Measurements from ENCODE around the gene PLEKHA4. TPM values are rescaled to one million over a fixed set of nuclear protein-coding genes. Genes with fewer than 3 reads are reported as not detected.
"Not testable (repeated sequence)": the region's sequence is repeated elsewhere in the genome, so short reads cannot be mapped to it uniquely, and the experiment has no call there.

PLEKHA4 gene
- total RNA-seq, 2 experiments from 2014 or later, result 7.0 to 10.9 TPM

GRCh38 chr19:48903788-48904187 lies 35.4 kb upstream of the PLEKHA4 start:
- Mint-ChIP-seq H3K4me1 (peaks cover 25% of the 10 kb centered on the region), H3K36me3 (ENCODE audit: low read depth) (peaks cover 53% of the 10 kb centered on the region)
- DNase-seq; H3K9me3 Mint-ChIP-seq (ENCODE audit: low read depth); H3K4me3 Mint-ChIP-seq; H3K27me3 Mint-ChIP-seq; H3K27ac Mint-ChIP-seq; ATAC-seq; POLR2A ChIA-PET; CTCF ChIA-PET: not testable (repeated sequence)
- intact Hi-C loops (cut with DNase I, micrococcal nuclease), result loop anchor here in 1 of 2 experiments (5.0 kb wide), 1 partner anchor 974 kb away; the partner anchor contains the start of genes AKT1S1 and TBC1D17

GRCh38 chr19:48902291-48902690 lies 33.9 kb upstream of the PLEKHA4 start:
- not testable (repeated sequence) for H3K27ac Mint-ChIP-seq; H3K9me3 Mint-ChIP-seq (ENCODE audit: low read depth); ATAC-seq; DNase-seq; H3K27me3 Mint-ChIP-seq
- peak overlapping the region; percentile 2 for H3K4me3 Mint-ChIP-seq
- intact Hi-C loops (cut with DNase I, micrococcal nuclease), result loop anchor here in 1 of 2 experiments (5.0 kb wide), 1 partner anchor 975 kb away; the partner anchor contains the start of genes AKT1S1 and TBC1D17
- ChIA-PET POLR2A (interaction anchor here (1.4 kb wide), 1 partner anchor 30 kb away, joined by 4 read pairs; the partner anchor contains the start of gene PPP1R15A), CTCF (interaction anchor here (0.5 to 1.4 kb wide), 2 partner anchors 36 to 69 kb away, joined by 3 read pairs; no protein-coding TSS in a partner anchor)
- peaks cover 41% of the 10 kb centered on the region for H3K36me3 Mint-ChIP-seq (ENCODE audit: low read depth)
- H3K4me1 Mint-ChIP-seq, result peaks cover 25% of the 10 kb centered on the region

GRCh38 chr19:48900477-48901406 lies 32.3 kb upstream of the PLEKHA4 start:
- Mint-ChIP-seq H3K27me3 (peaks cover 2% of the 10 kb centered on the region), H3K9me3 (ENCODE audit: low read depth) (no peaks in the 10 kb centered on the region), H3K4me3 (peak overlapping the region; percentile 99), H3K4me1 (peaks cover 33% of the 10 kb centered on the region), H3K36me3 (ENCODE audit: low read depth) (peaks cover 33% of the 10 kb centered on the region), H3K27ac (peak overlapping the region; percentile 98)
- DNase-seq, result peak; percentile 29
- POLR2A ChIA-PET, result interaction anchor here (0.6 to 2.0 kb wide), 13 partner anchors 24 to 660 kb away, joined by 3 to 7 read pairs (median 4); partner anchors contain the start of genes BAX, BCAT2, GYS1 and PPP1R15A
- CTCF ChIA-PET, result interaction anchor here (0.5 to 2.6 kb wide), 10 partner anchors 15 to 197 kb away, joined by 3 to 12 read pairs (median 5); partner anchors contain the start of genes GYS1, IZUMO1, PPP1R15A and RUVBL2
- no peak for ATAC-seq
- intact Hi-C loops (cut with DNase I, micrococcal nuclease), result loop anchor here (1.0 to 5.0 kb wide), 13 partner anchors 25 to 977 kb away; partner anchors contain the start of genes FTL (in 2 of the 2), AKT1S1 (in 1 of the 2), BAX (in 1 of the 2) and CYTH2 (in 1 of the 2)

GRCh38 chr19:48899781-48900476 lies 31.5 kb upstream of the PLEKHA4 start, which contains the start of gene NUCB1:
Gene NUCB1, plus strand, starts transcription at chr19:48900312. Its CDS starts 485 bp downstream, at chr19:48900797.
- Mint-ChIP-seq H3K9me3 (ENCODE audit: low read depth) (no peaks in the 10 kb centered on the region), H3K4me3 (peak within 1 kb of the TSS; percentile 99), H3K4me1 (peaks cover 34% of the 10 kb centered on the region), H3K36me3 (ENCODE audit: low read depth) (peaks cover 26% of the 10 kb centered on the region), H3K27me3 (peaks cover 5% of the 10 kb centered on the region), H3K27ac (peak within 1 kb of the TSS; percentile 98)
- ChIA-PET POLR2A (interaction anchor here (0.6 to 2.0 kb wide), 12 partner anchors 12 to 406 kb away, joined by 3 to 7 read pairs (median 4); partner anchors contain the start of genes BAX, BCAT2, GYS1 and PPP1R15A), CTCF (interaction anchor here (0.5 to 2.6 kb wide), 7 partner anchors 14 to 198 kb away, joined by 3 to 12 read pairs (median 5); partner anchors contain the start of genes IZUMO1 and PPP1R15A)
- intact Hi-C loops (cut with DNase I, micrococcal nuclease), result loop anchor here (1.0 to 5.0 kb wide), 13 partner anchors 25 to 977 kb away; partner anchors contain the start of genes FTL (in 2 of the 2), AKT1S1 (in 1 of the 2), BAX (in 1 of the 2) and CYTH2 (in 1 of the 2)
- ATAC-seq (peak; percentile 95), DNase-seq (peak; percentile 100)

- peaks cover 34% of the 10 kb centered on the region for H3K4me1 Mint-ChIP-seq
- DNase-seq; H3K27me3 Mint-ChIP-seq; intact Hi-C loops (cut with DNase I, micrococcal nuclease); H3K9me3 Mint-ChIP-seq (ENCODE audit: low read depth); ATAC-seq: not testable (repeated sequence)
- CTCF ChIA-PET, result interaction anchor here (1.0 to 2.6 kb wide), 5 partner anchors 14 to 199 kb away, joined by 3 to 12 read pairs (median 6); partner anchors contain the start of gene PPP1R15A
- POLR2A ChIA-PET, result interaction anchor here (0.6 to 2.0 kb wide), 6 partner anchors 12 to 96 kb away, joined by 3 to 7 read pairs (median 4); partner anchors contain the start of genes GYS1 and RUVBL2
- H3K4me3 Mint-ChIP-seq, result peak overlapping the region; percentile 99
- H3K36me3 Mint-ChIP-seq (ENCODE audit: low read depth), result peaks cover 20% of the 10 kb centered on the region
- peak overlapping the region; percentile 89 for H3K27ac Mint-ChIP-seq
Observed at GRCh38 chr19:48899386-48899749, 31.0 kb upstream of the PLEKHA4 start.

- DNase-seq, result no peak
- Mint-ChIP-seq H3K27ac (no peak overlapping the region), H3K27me3 (peaks cover 11% of the 10 kb centered on the region), H3K4me3 (no peak overlapping the region), H3K4me1 (peaks cover 30% of the 10 kb centered on the region), H3K9me3 (ENCODE audit: low read depth) (no peaks in the 10 kb centered on the region), H3K36me3 (ENCODE audit: low read depth) (peaks cover 11% of the 10 kb centered on the region)
- intact Hi-C loops (cut with DNase I, micrococcal nuclease), result no loop called here
- ChIA-PET POLR2A (no interaction called here), CTCF (no interaction called here)
- ATAC-seq, result no peak
Observed at GRCh38 chr19:48897181-48897580, 28.8 kb upstream of the PLEKHA4 start.

- ChIA-PET POLR2A (interaction anchor here (1.2 kb wide), 1 partner anchor 23 kb away, joined by 4 read pairs; no protein-coding TSS in a partner anchor), CTCF (interaction anchor here (0.5 to 1.2 kb wide), 4 partner anchors 17 to 412 kb away, joined by 3 to 5 read pairs (median 3); partner anchors contain the start of gene RUVBL2)
- intact Hi-C loops (cut with DNase I, micrococcal nuclease), result no loop called here
- Mint-ChIP-seq H3K36me3 (ENCODE audit: low read depth) (peaks cover 7% of the 10 kb centered on the region), H3K9me3 (ENCODE audit: low read depth) (no peaks in the 10 kb centered on the region), H3K4me3 (peak overlapping the region; percentile 49), H3K27ac (no peak overlapping the region), H3K4me1 (peaks cover 27% of the 10 kb centered on the region), H3K27me3 (peaks cover 15% of the 10 kb centered on the region)
- DNase-seq, result peak; percentile 78
- peak; percentile 43 for ATAC-seq
Observed at GRCh38 chr19:48896191-48896720, 27.8 kb upstream of the PLEKHA4 start.

- CTCF ChIA-PET, result interaction anchor here (0.6 to 1.3 kb wide), 3 partner anchors 9 to 98 kb away, joined by 3 to 4 read pairs (median 3); partner anchors contain the start of gene RUVBL2
- no peak overlapping the region for H3K27ac Mint-ChIP-seq
- DNase-seq (no peak), ATAC-seq (no peak)
- H3K4me1 Mint-ChIP-seq, result peaks cover 22% of the 10 kb centered on the region
- peaks cover 1% of the 10 kb centered on the region for H3K36me3 Mint-ChIP-seq (ENCODE audit: low read depth)
- intact Hi-C loops (cut with DNase I, micrococcal nuclease), result no loop called here
- POLR2A ChIA-PET, result interaction anchor here (0.6 kb wide), 1 partner anchor 9 kb away, joined by 4 read pairs; no protein-coding TSS in a partner anchor
- H3K27me3 Mint-ChIP-seq, result peaks cover 15% of the 10 kb centered on the region
- H3K9me3 Mint-ChIP-seq (ENCODE audit: low read depth), result no peaks in the 10 kb centered on the region
- H3K4me3 Mint-ChIP-seq, result peak overlapping the region; percentile 49
Observed at GRCh38 chr19:48895226-48895625, 26.8 kb upstream of the PLEKHA4 start.

GRCh38 chr19:48890551-48890950 lies 22.1 kb upstream of the PLEKHA4 start:
- no peak for DNase-seq
- ChIA-PET CTCF (no interaction called here), POLR2A (no interaction called here)
- peaks cover 4% of the 10 kb centered on the region for H3K4me1 Mint-ChIP-seq
- H3K27me3 Mint-ChIP-seq, result peaks cover 12% of the 10 kb centered on the region
- ATAC-seq, result no peak
- no peak overlapping the region for H3K27ac Mint-ChIP-seq
- no peak overlapping the region for H3K4me3 Mint-ChIP-seq
- intact Hi-C loops (cut with DNase I, micrococcal nuclease), result no loop called here
- no peaks in the 10 kb centered on the region for H3K9me3 Mint-ChIP-seq (ENCODE audit: low read depth)
- H3K36me3 Mint-ChIP-seq (ENCODE audit: low read depth), result no peaks in the 10 kb centered on the region

- H3K27ac Mint-ChIP-seq, POLR2A ChIA-PET: not testable (repeated sequence)
Observed at GRCh38 chr19:48889496-48889895, 21.1 kb upstream of the PLEKHA4 start.

More at GRCh38 chr19:48889496-48889895, 21.1 kb upstream of the PLEKHA4 start:
- H3K36me3 Mint-ChIP-seq (ENCODE audit: low read depth); H3K4me3 Mint-ChIP-seq; H3K4me1 Mint-ChIP-seq; ATAC-seq; CTCF ChIA-PET; H3K27me3 Mint-ChIP-seq; intact Hi-C loops (cut with DNase I, micrococcal nuclease); H3K9me3 Mint-ChIP-seq (ENCODE audit: low read depth); DNase-seq: not testable (repeated sequence)
